ENCODE data around the gene STRBP. TPM values are rescaled to one million over a fixed set of nuclear protein-coding genes. Genes with fewer than 3 reads are reported as not detected.

The STRBP gene
- total RNA-seq, 2 experiments from 2014 or later, result 40.7 to 43.2 TPM

DNA sequence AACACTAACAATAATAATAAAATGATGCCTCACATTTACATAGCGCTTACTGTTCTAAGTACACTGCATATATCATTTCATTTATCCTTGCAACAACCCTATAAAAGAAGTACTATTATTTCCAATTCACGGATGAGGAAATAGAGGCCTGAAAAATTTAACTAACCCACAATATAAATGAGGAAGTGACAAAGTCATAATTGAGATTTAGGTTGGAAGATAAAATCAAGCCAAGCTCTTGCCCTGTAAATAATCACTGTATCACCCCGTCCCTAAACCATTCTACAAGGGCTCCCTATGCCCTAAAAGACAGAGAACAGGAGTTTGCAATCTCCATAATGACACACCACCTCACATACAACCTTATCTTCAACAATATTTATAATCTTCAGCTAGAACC is 49.6 kb downstream of the STRBP start:
- DNase-seq (no peak), ATAC-seq (no peak)
- POLR2A ChIA-PET, result no interaction called here
- Mint-ChIP-seq H3K9me3 (no peaks in the 10 kb centered on the region), H3K4me1 (ENCODE audit: low read depth) (peaks cover 22% of the 10 kb centered on the region), H3K27me3 (no peaks in the 10 kb centered on the region), H3K36me3 (ENCODE audit: low read depth) (peaks cover 6% of the 10 kb centered on the region), H3K4me3 (no peak overlapping the region), H3K27ac (no peak overlapping the region)
- intact Hi-C loops (cut with micrococcal nuclease), result no loop called here
- CTCF ChIA-PET, result interaction anchor here (2.4 to 3.1 kb wide), 3 partner anchors 10 to 136 kb away, joined by 5 to 8 read pairs (median 5); no protein-coding TSS in a partner anchor
- TF ChIP-seq, protein P1, sequence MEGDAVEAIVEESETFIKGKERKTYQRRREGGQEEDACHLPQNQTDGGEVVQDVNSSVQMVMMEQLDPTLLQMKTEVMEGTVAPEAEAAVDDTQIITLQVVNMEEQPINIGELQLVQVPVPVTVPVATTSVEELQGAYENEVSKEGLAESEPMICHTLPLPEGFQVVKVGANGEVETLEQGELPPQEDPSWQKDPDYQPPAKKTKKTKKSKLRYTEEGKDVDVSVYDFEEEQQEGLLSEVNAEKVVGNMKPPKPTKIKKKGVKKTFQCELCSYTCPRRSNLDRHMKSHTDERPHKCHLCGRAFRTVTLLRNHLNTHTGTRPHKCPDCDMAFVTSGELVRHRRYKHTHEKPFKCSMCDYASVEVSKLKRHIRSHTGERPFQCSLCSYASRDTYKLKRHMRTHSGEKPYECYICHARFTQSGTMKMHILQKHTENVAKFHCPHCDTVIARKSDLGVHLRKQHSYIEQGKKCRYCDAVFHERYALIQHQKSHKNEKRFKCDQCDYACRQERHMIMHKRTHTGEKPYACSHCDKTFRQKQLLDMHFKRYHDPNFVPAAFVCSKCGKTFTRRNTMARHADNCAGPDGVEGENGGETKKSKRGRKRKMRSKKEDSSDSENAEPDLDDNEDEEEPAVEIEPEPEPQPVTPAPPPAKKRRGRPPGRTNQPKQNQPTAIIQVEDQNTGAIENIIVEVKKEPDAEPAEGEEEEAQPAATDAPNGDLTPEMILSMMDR (IDR thresholded peaks at IDR 0.05), result no peak

DNA sequence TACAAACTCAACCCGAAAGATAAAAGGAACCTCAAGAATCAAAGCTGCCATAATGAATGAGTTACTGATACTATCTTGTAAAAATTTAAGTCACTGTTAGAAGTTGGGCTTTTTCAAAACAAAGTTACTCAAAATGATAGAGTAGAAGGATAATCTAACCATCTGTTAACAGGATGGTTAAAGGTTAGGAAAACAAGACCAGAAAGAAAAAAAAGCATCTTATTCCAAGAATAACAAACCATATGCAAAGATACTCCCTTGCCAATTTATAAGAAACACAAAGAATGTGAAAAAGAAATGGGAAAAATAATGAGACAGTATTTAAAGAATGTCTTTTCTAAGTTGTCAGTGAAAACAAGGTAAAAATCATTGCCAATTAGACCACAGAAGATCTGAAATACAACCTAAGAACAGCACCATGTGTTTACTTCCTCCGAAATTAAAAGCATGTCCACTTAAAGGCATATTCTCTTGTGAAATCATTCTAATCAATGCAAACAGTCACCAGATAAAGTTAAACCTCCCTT is 51.2 kb downstream of the STRBP start:
- ChIA-PET POLR2A (no interaction called here), CTCF (interaction anchor here (0.5 to 3.1 kb wide), 4 partner anchors 9 to 823 kb away, joined by 3 to 8 read pairs (median 5); no protein-coding TSS in a partner anchor)
- Mint-ChIP-seq H3K4me1 (ENCODE audit: low read depth) (peaks cover 14% of the 10 kb centered on the region), H3K27me3 (no peaks in the 10 kb centered on the region), H3K9me3 (no peaks in the 10 kb centered on the region), H3K36me3 (ENCODE audit: low read depth) (peaks cover 4% of the 10 kb centered on the region), H3K27ac (no peak overlapping the region), H3K4me3 (no peak overlapping the region)
- intact Hi-C loops (cut with micrococcal nuclease), result no loop called here
- ATAC-seq (no peak), DNase-seq (no peak)
- TF ChIP-seq, protein P1 (IDR thresholded peaks at IDR 0.05), result no peak

DNA sequence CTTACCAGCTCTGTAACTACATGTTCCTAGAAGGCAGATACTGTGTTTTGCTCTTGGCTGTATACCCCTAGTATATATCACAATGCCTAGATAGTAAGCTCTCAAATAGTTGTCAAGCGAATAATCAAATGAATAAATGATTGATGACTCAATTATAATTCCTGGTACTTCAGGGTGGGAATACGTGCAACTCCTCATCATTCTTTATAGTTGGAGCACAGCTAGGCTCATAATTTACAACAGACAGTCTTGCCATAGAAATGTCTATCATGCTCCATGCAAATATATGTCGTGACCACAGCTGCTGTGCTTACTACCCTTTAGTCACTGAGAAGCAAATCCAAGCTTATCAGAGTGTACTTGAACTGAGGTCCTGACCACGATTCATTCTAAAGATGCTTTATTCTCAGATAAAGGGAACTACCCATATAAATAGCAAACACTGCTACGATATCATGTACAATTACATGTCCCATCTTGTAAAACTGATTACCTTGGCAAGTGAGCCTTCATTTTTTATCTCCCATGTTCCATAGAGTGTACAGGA is 52.1 kb downstream of the STRBP start:
- TF ChIP-seq, protein P1 (IDR thresholded peaks at IDR 0.05), result no peak
- ChIA-PET POLR2A (no interaction called here), CTCF (interaction anchor here (1.1 kb wide), 1 partner anchor 134 kb away, joined by 3 read pairs; no protein-coding TSS in a partner anchor)
- DNase-seq (no peak), ATAC-seq (no peak)
- Mint-ChIP-seq H3K36me3 (ENCODE audit: low read depth) (no peaks in the 10 kb centered on the region), H3K4me3 (no peak overlapping the region), H3K9me3 (no peaks in the 10 kb centered on the region), H3K4me1 (ENCODE audit: low read depth) (peaks cover 16% of the 10 kb centered on the region), H3K27ac (no peak overlapping the region), H3K27me3 (no peaks in the 10 kb centered on the region)
- intact Hi-C loops (cut with micrococcal nuclease), result no loop called here

DNA sequence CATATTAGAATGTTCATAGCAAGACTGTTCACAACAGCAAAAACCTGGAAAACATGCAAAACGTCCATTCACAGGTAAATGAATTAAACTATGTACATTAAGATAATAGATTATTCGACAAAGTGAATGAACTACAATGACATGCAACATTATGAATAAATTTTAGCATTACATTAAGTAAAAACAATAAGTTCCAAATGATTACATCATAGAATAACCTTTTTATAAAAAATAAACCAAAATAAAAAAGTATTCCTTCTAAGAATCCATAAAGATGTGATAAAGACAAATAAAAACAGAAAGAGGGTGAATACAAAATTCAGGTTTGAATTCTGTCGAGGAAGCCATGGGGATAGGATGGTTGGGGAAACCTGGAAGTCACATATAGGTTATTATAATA is 57.3 kb downstream of the STRBP start:
- H3K27me3 Mint-ChIP-seq, result no peaks in the 10 kb centered on the region

More for the DNA sequence above, 57.3 kb downstream of the STRBP start:
- Mint-ChIP-seq H3K4me3 (no peak overlapping the region), H3K36me3 (ENCODE audit: low read depth) (no peaks in the 10 kb centered on the region), H3K9me3 (no peaks in the 10 kb centered on the region), H3K4me1 (ENCODE audit: low read depth) (peaks cover 8% of the 10 kb centered on the region), H3K27ac (no peak overlapping the region)
- intact Hi-C loops (cut with micrococcal nuclease), result no loop called here
- TF ChIP-seq, protein P1 (IDR thresholded peaks at IDR 0.05), result no peak
- no peak for ATAC-seq
- POLR2A ChIA-PET, result no interaction called here
- CTCF ChIA-PET, result no interaction called here
- DNase-seq, result no peak
